WTC11 (cell line): ENCODE measurements around the gene PPM1E. TPM values are rescaled to one million over a fixed set of nuclear protein-coding genes. Genes with fewer than 3 reads are reported as not detected.

Source experiments
- ATAC-seq: fragments of 200-7000 bp; cut with Tn5 transposase; 2 replicates; pipeline ENCODE4 v1.10.0; 2021; ENCODE audit warnings: mild to moderate bottlenecking, moderate library complexity
- CTCF ChIA-PET: fragments of 300-600 bp; sonication (Branson Sonifier 250); formaldehyde crosslinking; loops from one replicate; lab custom pipeline; 2021; ENCODE audit warnings: antibody characterized with exemption; lab: Charles Lee
- POLR2A ChIA-PET: fragments of 350-600 bp; sonication (Branson Sonifier 250); formaldehyde crosslinking; loops from one replicate; lab custom pipeline; 2021; ENCODE audit warnings: antibody characterized with exemption; lab: Charles Lee
- DNase-seq: peaks from one replicate; pipeline ENCODE4 v3.0.0; 2021; ENCODE audit warnings: low spot score
- H3K27ac Mint-ChIP-seq: 2 replicates; pipeline ENCODE4 v1.8.0; 2021; ENCODE audit warnings: mixed read lengths
- H3K27me3 Mint-ChIP-seq: 2 replicates; pipeline ENCODE4 v1.8.0; 2021; ENCODE audit warnings: low read depth, mild to moderate bottlenecking, moderate library complexity, mixed read lengths
- H3K36me3 Mint-ChIP-seq: 2 replicates; pipeline ENCODE4 v1.8.0; 2021; ENCODE audit warnings: mixed read lengths
- H3K4me1 Mint-ChIP-seq: 2 replicates; pipeline ENCODE4 v1.8.0; 2022; ENCODE audit warnings: mixed read lengths
- H3K4me3 Mint-ChIP-seq: 2 replicates; pipeline ENCODE4 v1.8.0; 2021; ENCODE audit warnings: mild to moderate bottlenecking, moderate library complexity, mixed read lengths
- H3K9me3 Mint-ChIP-seq: 2 replicates; pipeline ENCODE4 v1.8.0; 2021; ENCODE audit warnings: mixed read lengths
- AFF4 ChIP-seq: sonication (generic); formaldehyde crosslinking; IDR thresholded peaks from 2 replicates; pipeline ENCODE4 v1.8.1; 2023; ENCODE audit warnings: mild to moderate bottlenecking, missing genetic modification reagents, borderline replicate concordance
- FOXP1 ChIP-seq: sonication (generic); formaldehyde crosslinking; IDR thresholded peaks from 2 replicates; pipeline ENCODE4 v1.8.0; 2022; ENCODE audit warnings: missing genetic modification reagents, mild to moderate bottlenecking, moderate library complexity, borderline replicate concordance
- MAX ChIP-seq: sonication (generic); formaldehyde crosslinking; IDR thresholded peaks from 2 replicates; pipeline ENCODE4 v1.8.0; 2022; ENCODE audit warnings: mild to moderate bottlenecking, missing genetic modification reagents
- PRRX2 ChIP-seq: fragments of 250-450 bp; sonication (Bioruptor Pico); IDR thresholded peaks from 2 replicates; pipeline ENCODE4 v1.8.0; 2021; ENCODE audit warnings: mild to moderate bottlenecking
- TP53 ChIP-seq: sonication (generic); formaldehyde crosslinking; IDR thresholded peaks from 2 replicates; pipeline ENCODE4 v1.8.1; 2023; ENCODE audit warnings: mild to moderate bottlenecking, missing genetic modification reagents
- USF1 ChIP-seq: sonication (generic); formaldehyde crosslinking; IDR thresholded peaks from 2 replicates; pipeline ENCODE4 v1.8.0; 2022; ENCODE audit warnings: mild to moderate bottlenecking, missing genetic modification reagents
- ZNF121 ChIP-seq: sonication (generic); formaldehyde crosslinking; IDR thresholded peaks from 2 replicates; pipeline ENCODE4 v1.8.0; 2023; ENCODE audit warnings: missing genetic modification reagents
- ZNF219 ChIP-seq: sonication (generic); formaldehyde crosslinking; IDR thresholded peaks from 2 replicates; pipeline ENCODE4 v1.8.0; 2023; ENCODE audit warnings: missing genetic modification reagents, mild to moderate bottlenecking, borderline replicate concordance
- ZNF281 ChIP-seq: sonication (generic); formaldehyde crosslinking; IDR thresholded peaks from 2 replicates; pipeline ENCODE4 v1.8.0; 2023; ENCODE audit warnings: mild to moderate bottlenecking, missing genetic modification reagents
- ZNF423 ChIP-seq: fragments of 250-450 bp; sonication (Bioruptor Pico); IDR thresholded peaks from 2 replicates; pipeline ENCODE4 v2.1.2; 2022; ENCODE audit warnings: mild to moderate bottlenecking, moderate library complexity
- ZNF425 ChIP-seq: fragments of 250-450 bp; sonication (Bioruptor Pico); conservative IDR thresholded peaks from 2 replicates; pipeline ENCODE4 v1.9.0; 2021; ENCODE audit warnings: mild to moderate bottlenecking
- total RNA-seq: library from RNA; stranded (reverse); gene quantifications from 3 replicates; pipeline ENCODE4 v1.2.3, GENCODE V29; 2021

PPM1E gene
- total RNA-seq, 1 experiment from 2014 or later: 8.1 TPM

GRCh38 chr17:58818654-58819053 lies 63.0 kb downstream of the PPM1E start:
- no peaks in the 10 kb centered on the region for H3K9me3 Mint-ChIP-seq
- CTCF ChIA-PET: no interaction called here

More at GRCh38 chr17:58818654-58819053, 63.0 kb downstream of the PPM1E start:
- H3K4me3 Mint-ChIP-seq: no peak overlapping the region
- H3K27me3 Mint-ChIP-seq: no peaks in the 10 kb centered on the region
- no peaks in the 10 kb centered on the region for H3K4me1 Mint-ChIP-seq
- POLR2A ChIA-PET: no interaction called here
- no peaks in the 10 kb centered on the region for H3K36me3 Mint-ChIP-seq
- no peak for ATAC-seq
- TF ChIP-seq MAX (CRISPR knock-in tag) (no peak), ZNF219 (CRISPR knock-in tag) (no peak), ZNF423 (CRISPR knock-in tag) (no peak), ZNF121 (no peak), FOXP1 (CRISPR knock-in tag) (no peak), ZNF281 (CRISPR knock-in tag) (no peak), PRRX2 (CRISPR knock-in tag) (no peak), ZNF425 (CRISPR knock-in tag) (no peak), USF1 (CRISPR knock-in tag) (no peak), TP53 (CRISPR knock-in tag) (no peak), AFF4 (CRISPR knock-in tag) (no peak)
- no peak for DNase-seq
- no peak overlapping the region for H3K27ac Mint-ChIP-seq
